ENCODE measurements around the gene ZDHHC23. TPM values are rescaled to one million over a fixed set of nuclear protein-coding genes. Genes with fewer than 3 reads are reported as not detected.

Gene ZDHHC23
- total RNA-seq, 1 donor from 2014 or later, result 15.0 TPM

DNA sequence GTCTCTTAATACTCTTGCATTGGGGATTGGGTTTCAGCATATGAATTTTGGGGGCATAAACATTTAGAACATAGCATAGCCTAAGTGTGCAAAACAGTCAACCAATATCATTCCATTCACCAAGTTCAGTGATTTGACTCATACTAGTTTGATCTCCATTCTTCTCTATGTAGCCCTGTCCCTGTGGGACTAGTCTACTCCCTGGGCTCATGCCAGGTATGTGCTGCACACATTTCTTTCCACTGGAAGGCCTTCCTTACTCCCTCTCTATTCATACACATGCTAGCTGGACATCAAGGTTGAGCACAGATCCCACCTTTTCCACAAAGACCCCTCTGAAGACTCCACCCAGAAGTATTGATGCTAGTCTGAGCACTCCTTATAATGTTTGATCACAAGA lies 5.1 kb downstream of the ZDHHC23 start:
- intact Hi-C loops (cut with DNase I), result no loop called here

DNA sequence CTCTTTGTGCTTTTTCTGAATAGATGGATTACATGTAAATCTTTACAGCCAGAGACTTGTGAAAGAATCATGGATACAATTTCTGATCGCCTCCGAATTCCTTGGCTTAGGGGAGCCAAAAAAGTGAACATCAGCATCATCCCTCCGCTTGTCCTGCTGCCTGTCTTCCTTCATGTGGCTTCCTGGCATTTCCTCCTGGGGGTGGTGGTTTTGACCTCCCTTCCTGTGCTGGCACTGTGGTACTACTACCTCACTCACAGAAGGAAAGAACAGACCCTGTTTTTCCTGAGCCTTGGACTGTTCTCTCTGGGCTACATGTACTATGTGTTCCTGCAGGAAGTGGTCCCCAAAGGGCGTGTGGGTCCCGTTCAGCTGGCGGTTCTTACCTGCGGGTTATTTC lies 5.9 kb downstream of the ZDHHC23 start:
- ATAC-seq (no peak), DNase-seq (no peak)
- Histone ChIP-seq H3K27ac (no peak overlapping the region), H3K27me3 (no peaks in the 10 kb centered on the region), H3K4me3 (no peak overlapping the region), H3K36me3 (peaks cover 4% of the 10 kb centered on the region), H3K9me3 (no peaks in the 10 kb centered on the region), H3K4me1 (no peaks in the 10 kb centered on the region)
- intact Hi-C loops (cut with DNase I), result no loop called here
- TF ChIP-seq CTCF (IDR thresholded peaks at IDR 0.05), result no peak

More for the DNA sequence above, 5.1 kb downstream of the ZDHHC23 start:
- no peak for ATAC-seq
- no peak for TF ChIP-seq CTCF (IDR thresholded peaks at IDR 0.05)
- Histone ChIP-seq H3K4me1 (no peaks in the 10 kb centered on the region), H3K27me3 (no peaks in the 10 kb centered on the region), H3K9me3 (no peaks in the 10 kb centered on the region), H3K36me3 (no peaks in the 10 kb centered on the region), H3K4me3 (no peak overlapping the region), H3K27ac (no peak overlapping the region)
- DNase-seq, result no peak

DNA sequence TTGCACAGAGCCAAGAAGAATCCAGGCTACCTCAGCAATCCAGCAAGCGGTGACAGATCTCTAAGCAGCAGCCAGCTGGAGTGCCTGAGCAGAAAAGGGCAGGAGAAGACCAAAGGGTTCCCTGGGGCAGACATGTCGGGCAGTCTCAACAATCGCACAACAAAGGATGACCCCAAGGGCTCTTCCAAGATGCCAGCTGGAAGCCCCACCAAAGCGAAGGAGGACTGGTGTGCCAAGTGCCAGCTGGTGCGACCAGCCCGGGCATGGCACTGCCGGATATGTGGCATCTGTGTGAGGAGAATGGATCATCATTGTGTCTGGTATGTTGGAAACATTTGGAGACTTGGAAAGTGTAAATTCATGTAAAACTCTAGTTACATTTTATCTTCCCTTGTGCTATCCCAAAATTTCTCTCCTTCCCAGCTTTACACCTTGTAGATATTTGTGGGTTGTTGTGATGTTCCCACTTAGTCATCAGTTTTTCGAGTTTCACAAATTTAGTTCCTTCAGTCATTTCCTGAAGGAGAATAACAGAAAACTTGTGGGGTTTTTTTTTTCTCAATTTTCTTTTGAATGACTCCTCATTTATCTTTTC lies 6.4 kb downstream of the ZDHHC23 start:
- no peaks in the 10 kb centered on the region for H3K27me3 ChIP-seq
- ATAC-seq (no peak), DNase-seq (no peak)
- H3K9me3 ChIP-seq, result no peaks in the 10 kb centered on the region
- H3K4me1 ChIP-seq, result no peaks in the 10 kb centered on the region
- H3K36me3 ChIP-seq, result peaks cover 6% of the 10 kb centered on the region
- H3K4me3 ChIP-seq, result no peak overlapping the region
- no peak for TF ChIP-seq CTCF (IDR thresholded peaks at IDR 0.05)
- intact Hi-C loops (cut with DNase I), result no loop called here
- H3K27ac ChIP-seq, result no peak overlapping the region

GRCh38 chr3:113963879-113964278 lies 16.1 kb downstream of the ZDHHC23 start:
- no peak overlapping the region for H3K27ac ChIP-seq
- intact Hi-C loops (cut with DNase I), result no loop called here
- TF ChIP-seq CTCF (IDR thresholded peaks at IDR 0.05), result no peak
- H3K4me1 ChIP-seq, result no peaks in the 10 kb centered on the region
- peaks cover 7% of the 10 kb centered on the region for H3K36me3 ChIP-seq
- no peaks in the 10 kb centered on the region for H3K27me3 ChIP-seq
- H3K9me3 ChIP-seq, result no peaks in the 10 kb centered on the region
- no peak overlapping the region for H3K4me3 ChIP-seq
- no peak for ATAC-seq
- DNase-seq, result no peak

DNA sequence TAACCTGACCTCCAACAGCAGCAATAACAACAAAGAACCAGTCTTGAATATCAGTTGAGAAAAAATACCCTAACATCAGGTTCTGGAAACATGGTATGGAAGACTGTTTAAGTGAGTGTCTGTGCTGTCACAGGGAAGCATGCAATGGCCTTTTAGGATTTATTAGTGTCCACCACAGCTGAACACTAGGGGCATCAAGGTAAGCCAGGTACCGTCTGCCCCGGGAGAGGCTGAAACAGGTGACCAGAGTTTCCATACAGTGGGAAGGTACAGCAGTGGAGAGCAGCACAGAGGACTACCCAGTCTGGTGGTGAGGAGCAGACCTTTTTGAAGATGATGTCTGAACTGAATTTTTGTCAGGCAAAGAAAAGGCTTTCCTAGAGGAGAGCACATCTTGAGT lies 18.4 kb downstream of the ZDHHC23 start:
- ATAC-seq (peak; percentile 26), DNase-seq (no peak)
- H3K36me3 ChIP-seq, result no peaks in the 10 kb centered on the region
- intact Hi-C loops (cut with DNase I), result no loop called here
- TF ChIP-seq CTCF (IDR thresholded peaks at IDR 0.05), result no peak
- H3K4me1 ChIP-seq, result no peaks in the 10 kb centered on the region
- no peak overlapping the region for H3K4me3 ChIP-seq
- no peak overlapping the region for H3K27ac ChIP-seq
- no peaks in the 10 kb centered on the region for H3K27me3 ChIP-seq
- H3K9me3 ChIP-seq, result no peaks in the 10 kb centered on the region

DNA sequence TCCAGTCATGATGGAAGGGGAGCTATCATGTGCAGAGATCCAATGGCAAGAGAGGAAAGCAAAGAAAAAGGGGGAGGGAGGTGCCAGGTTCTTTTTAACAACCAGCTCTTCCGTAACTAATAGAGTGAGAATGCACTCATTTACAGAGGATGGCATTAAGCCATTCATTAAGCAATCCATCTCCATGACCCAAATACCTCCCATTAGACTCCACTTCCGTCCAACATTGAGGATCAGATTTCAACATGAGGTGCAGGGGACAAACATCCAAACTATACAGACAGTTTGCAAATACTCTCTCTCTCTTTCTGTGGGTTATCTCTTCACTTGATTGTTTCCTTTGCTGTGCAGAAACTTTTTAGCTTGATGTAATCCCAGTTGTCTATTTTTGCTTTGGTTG lies 21.2 kb downstream of the ZDHHC23 start:
- Histone ChIP-seq H3K4me3 (no peak overlapping the region), H3K9me3 (peaks cover 7% of the 10 kb centered on the region), H3K36me3 (no peaks in the 10 kb centered on the region), H3K27ac (no peak overlapping the region), H3K4me1 (no peaks in the 10 kb centered on the region), H3K27me3 (no peaks in the 10 kb centered on the region)
- TF ChIP-seq CTCF (IDR thresholded peaks at IDR 0.05), result no peak
- peak; percentile 78 for ATAC-seq
- intact Hi-C loops (cut with DNase I), result no loop called here
- no peak for DNase-seq
